Loucy (cell line): Measurements from ENCODE around the gene ARSK.

Source experiments
- EZH2phosphoT487 ChIP-seq: fragments of 200-600 bp; IDR thresholded peaks from 2 replicates; pipeline ENCODE4 v1.6.1; 2018; ENCODE audit warnings: antibody characterized with exemption, mild to moderate bottlenecking, moderate library complexity, borderline replicate concordance
- TF ChIP-seq, protein P1 (sequence below): fragments of 200-600 bp; sonication (generic); conservative IDR thresholded peaks from 2 replicates; pipeline ENCODE4 v1.5.1; 2014; ENCODE audit warnings: mild to moderate bottlenecking, antibody characterized with exemption, low read length

DNA sequence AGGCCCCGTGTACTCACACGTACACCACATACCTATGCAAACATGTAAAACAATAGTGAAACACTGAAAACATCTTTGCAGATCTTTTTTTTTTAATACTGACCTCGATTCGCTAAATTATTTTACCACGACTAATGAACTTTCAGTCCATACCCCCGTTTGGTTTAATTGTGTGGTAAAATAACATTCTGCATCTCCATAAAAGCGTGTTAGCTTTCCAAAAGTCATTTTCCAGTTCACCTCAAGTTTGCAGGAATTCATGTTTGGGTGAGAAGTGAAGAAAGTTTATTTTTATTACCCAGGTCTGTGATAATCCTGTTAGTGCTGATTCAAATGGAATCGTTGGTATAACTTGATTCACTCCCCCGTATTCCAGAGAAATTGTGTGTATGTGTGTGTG, 652 bp downstream of the ARSK start:
- TF ChIP-seq, protein P1, sequence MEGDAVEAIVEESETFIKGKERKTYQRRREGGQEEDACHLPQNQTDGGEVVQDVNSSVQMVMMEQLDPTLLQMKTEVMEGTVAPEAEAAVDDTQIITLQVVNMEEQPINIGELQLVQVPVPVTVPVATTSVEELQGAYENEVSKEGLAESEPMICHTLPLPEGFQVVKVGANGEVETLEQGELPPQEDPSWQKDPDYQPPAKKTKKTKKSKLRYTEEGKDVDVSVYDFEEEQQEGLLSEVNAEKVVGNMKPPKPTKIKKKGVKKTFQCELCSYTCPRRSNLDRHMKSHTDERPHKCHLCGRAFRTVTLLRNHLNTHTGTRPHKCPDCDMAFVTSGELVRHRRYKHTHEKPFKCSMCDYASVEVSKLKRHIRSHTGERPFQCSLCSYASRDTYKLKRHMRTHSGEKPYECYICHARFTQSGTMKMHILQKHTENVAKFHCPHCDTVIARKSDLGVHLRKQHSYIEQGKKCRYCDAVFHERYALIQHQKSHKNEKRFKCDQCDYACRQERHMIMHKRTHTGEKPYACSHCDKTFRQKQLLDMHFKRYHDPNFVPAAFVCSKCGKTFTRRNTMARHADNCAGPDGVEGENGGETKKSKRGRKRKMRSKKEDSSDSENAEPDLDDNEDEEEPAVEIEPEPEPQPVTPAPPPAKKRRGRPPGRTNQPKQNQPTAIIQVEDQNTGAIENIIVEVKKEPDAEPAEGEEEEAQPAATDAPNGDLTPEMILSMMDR, result no peak
- TF ChIP-seq EZH2phosphoT487, result no peak
